Right cardiac atrium (tissue), 5 donors: ENCODE measurements around the gene NFIC. TPM values are rescaled to one million over a fixed set of nuclear protein-coding genes. Genes with fewer than 3 reads are reported as not detected.
"Not testable (repeated sequence)": the region's sequence is repeated elsewhere in the genome, so short reads cannot be mapped to it uniquely, and the experiment has no call there.

Experiments
- ATAC-seq, 2 donors: fragments of 200-7000 bp; cut with Tn5 transposase; one replicate each; pipeline versions ENCODE4 v1.8.0 to v1.9.1; 2020; ENCODE audit warnings: moderate library complexity in 2 of 2, mild to moderate bottlenecking in 1 of 2
- DNase-seq, 3 donors: peaks; one replicate each; pipeline ENCODE4 v3.0.0-alpha.2; 2020
- H3K27ac ChIP-seq: one replicate; pipeline ENCODE4 v1.5.1; 2013; ENCODE audit warnings: mild to moderate bottlenecking, low read length, control low read depth, moderate library complexity
- H3K27me3 ChIP-seq: one replicate; pipeline ENCODE4 v1.6.1; 2013; ENCODE audit not compliant: control insufficient read depth, insufficient read depth
- H3K4me1 ChIP-seq: one replicate; pipeline ENCODE4 v1.6.1; 2013; ENCODE audit warnings: low read length; ENCODE audit not compliant: control insufficient read depth, insufficient read depth
- H3K4me3 ChIP-seq: one replicate; pipeline ENCODE4 v1.5.1; 2013; ENCODE audit warnings: low read length, control low read depth
- H3K9me3 ChIP-seq: one replicate; pipeline ENCODE4 v1.6.1; 2013; ENCODE audit warnings: low read length; ENCODE audit not compliant: control insufficient read depth
- WGBS: extraction: QIAGEN DNeasy Blood & Tissue Kit; methylation state at CpG from one replicate; pipeline ENCODE4 v1.1.7; 2013; 5-methylcytosine and 5-hydroxymethylcytosine counted together
- intact Hi-C, 4 donors: fragments of 100-400 bp; cut with DNase I; formaldehyde crosslinking; loops; one replicate each; pipeline versions ENCODE4 v1.11.0 to v1.14.0; 2022 to 2023
- polyA plus RNA-seq: library from polyadenylated mRNA; stranded (reverse); fragments of 200-250 nt; gene quantifications from one replicate; pipeline ENCODE4 v1.2.3, GENCODE V29; 2013
- total RNA-seq, 4 donors: library from RNA; stranded (reverse); fragmentation: NEBNext Ultra II Directional; extraction: Animal tissue kit (Norgen Biotek cat#: 25700); gene quantifications; one replicate each; pipeline ENCODE4 v1.2.1, GENCODE V29; 2021
- donor health status: healthy with polysubstance abuse.
- donor health status: DM: no; HTN: yes; CAD: no.
- donor health status: DM: no; HTN: no; CAD: no.
- donor health status: DM: no; HTN: yes; CAD: no; lungs with severe emphysema.
- donor health status: DM: yes; HTN: yes; CAD: no.

NFIC gene
- total and polyA plus RNA-seq, 5 donors, result 175 to 223 (median 186) TPM

GRCh38 chr19:3389876-3390371 lies 23.5 kb downstream of the NFIC start:
- 57% methylated on average over 17 of the region's 17 CpGs for whole genome bisulfite sequencing
- intact Hi-C loops, result no loop called here
- DNase-seq (no peak), ATAC-seq (peak; percentile 1 to 4)
- peaks cover 12% of the 10 kb centered on the region for H3K4me1 ChIP-seq
- H3K4me3 ChIP-seq, result no peak overlapping the region
- no peaks in the 10 kb centered on the region for H3K9me3 ChIP-seq
- H3K27ac ChIP-seq, result peak overlapping the region; percentile 49
- H3K27me3 ChIP-seq, result no peaks in the 10 kb centered on the region

GRCh38 chr19:3391911-3392310 lies 25.5 kb downstream of the NFIC start:
- H3K4me3 ChIP-seq, H3K4me1 ChIP-seq, ATAC-seq, H3K9me3 ChIP-seq, H3K27me3 ChIP-seq, H3K27ac ChIP-seq, DNase-seq, intact Hi-C loops: not testable (repeated sequence)
- WGBS, result 89% methylated on average over 9 of the region's 9 CpGs

- H3K9me3 ChIP-seq, result no peaks in the 10 kb centered on the region
- intact Hi-C loops, result no loop called here
- H3K4me1 ChIP-seq, result peaks cover 10% of the 10 kb centered on the region
Measured at GRCh38 chr19:3392480-3392879, 26.1 kb downstream of the NFIC start.

GRCh38 chr19:3396881-3397265 lies 30.5 kb downstream of the NFIC start:
- 76% methylated on average over 8 of the region's 8 CpGs for WGBS
- intact Hi-C loops, result no loop called here
- no peak for DNase-seq
- Histone ChIP-seq H3K27ac (peak overlapping the region; percentile 78), H3K27me3 (no peaks in the 10 kb centered on the region), H3K9me3 (no peaks in the 10 kb centered on the region), H3K4me3 (no peak overlapping the region), H3K4me1 (peaks cover 21% of the 10 kb centered on the region)
- no peak for ATAC-seq

More at GRCh38 chr19:3392480-3392879, 26.1 kb downstream of the NFIC start:
- H3K4me3 ChIP-seq, result no peak overlapping the region
- DNase-seq, result peak in 1 of 3 donors; percentile 68
- ATAC-seq, result no peak
- no peak overlapping the region for H3K27ac ChIP-seq
- H3K27me3 ChIP-seq, result no peaks in the 10 kb centered on the region
- WGBS, result 69% methylated on average over 11 of the region's 11 CpGs

GRCh38 chr19:3397266-3398022 lies 31.1 kb downstream of the NFIC start:
- H3K9me3 ChIP-seq, result no peaks in the 10 kb centered on the region
- peaks cover 22% of the 10 kb centered on the region for H3K4me1 ChIP-seq
- 41% methylated on average over 17 of the region's 17 CpGs for WGBS
- peak; percentile 56 to 57 for ATAC-seq
- peak; percentile 57 to 88 (median 82) for DNase-seq
- intact Hi-C loops, result no loop called here
- H3K27me3 ChIP-seq, result no peaks in the 10 kb centered on the region
- H3K4me3 ChIP-seq, result no peak overlapping the region
- H3K27ac ChIP-seq, result peak overlapping the region; percentile 78

- Histone ChIP-seq H3K4me1 (peaks cover 24% of the 10 kb centered on the region), H3K27ac (peak overlapping the region; percentile 78), H3K4me3 (peak overlapping the region; percentile 12), H3K27me3 (no peaks in the 10 kb centered on the region), H3K9me3 (no peaks in the 10 kb centered on the region)
- ATAC-seq (peak; percentile 67 to 83), DNase-seq (peak; percentile 72 to 95 (median 93))
- intact Hi-C loops, result no loop called here
- 44% methylated on average over 31 of the region's 31 CpGs for WGBS
Measured at GRCh38 chr19:3398114-3398899, 31.9 kb downstream of the NFIC start.

- H3K27me3 ChIP-seq, result no peaks in the 10 kb centered on the region
- peak; percentile 1 for ATAC-seq
- H3K9me3 ChIP-seq, result no peaks in the 10 kb centered on the region
- DNase-seq, result no peak
- 59% methylated on average over 10 of the region's 10 CpGs for WGBS
- intact Hi-C loops, result no loop called here
- no peak overlapping the region for H3K4me3 ChIP-seq
- H3K27ac ChIP-seq, result peak overlapping the region; percentile 78
- H3K4me1 ChIP-seq, result peaks cover 25% of the 10 kb centered on the region
Measured at GRCh38 chr19:3398900-3399278, 32.5 kb downstream of the NFIC start.

- ATAC-seq, H3K4me3 ChIP-seq, intact Hi-C loops, DNase-seq, H3K27me3 ChIP-seq, H3K9me3 ChIP-seq: not testable (repeated sequence)
- peaks cover 25% of the 10 kb centered on the region for H3K4me1 ChIP-seq
- 71% methylated on average over 7 of the region's 7 CpGs for WGBS
- H3K27ac ChIP-seq, result peak overlapping the region; percentile 78
Measured at GRCh38 chr19:3399311-3399710, 32.9 kb downstream of the NFIC start.

GRCh38 chr19:3401004-3401768 lies 34.8 kb downstream of the NFIC start:
- ATAC-seq (no peak), DNase-seq (no peak)
- H3K27ac ChIP-seq, result peak overlapping the region; percentile 91
- intact Hi-C loops, result loop anchor here in 1 of 4 donors (5.0 kb wide), 1 partner anchor 39 kb away; no protein-coding TSS in a partner anchor
- WGBS, result 86% methylated on average over 18 of the region's 18 CpGs
- H3K4me1 ChIP-seq, result peaks cover 25% of the 10 kb centered on the region
- no peaks in the 10 kb centered on the region for H3K27me3 ChIP-seq
- no peaks in the 10 kb centered on the region for H3K9me3 ChIP-seq
- no peak overlapping the region for H3K4me3 ChIP-seq

- H3K4me3 ChIP-seq, result no peak overlapping the region
- 73% methylated on average over 10 of the region's 10 CpGs for whole genome bisulfite sequencing
- H3K27me3 ChIP-seq, result no peaks in the 10 kb centered on the region
- DNase-seq (no peak), ATAC-seq (no peak)
- H3K9me3 ChIP-seq, result no peaks in the 10 kb centered on the region
- H3K27ac ChIP-seq, result peak overlapping the region; percentile 99
- intact Hi-C loops, result loop anchor here in 1 of 4 donors (5.0 kb wide), 1 partner anchor 41 kb away; no protein-coding TSS in a partner anchor
- peaks cover 16% of the 10 kb centered on the region for H3K4me1 ChIP-seq
Measured at GRCh38 chr19:3402631-3403443, 36.5 kb downstream of the NFIC start.
